GM23248 (cell line): ENCODE data around the gene LOXL1.

Experiments used
- EZH2 ChIP-seq: fragments of 200-600 bp; sonication (generic); IDR thresholded peaks from 2 replicates; pipeline ENCODE4 v1.6.1; 2018; ENCODE audit warnings: antibody characterized with exemption, mild to moderate bottlenecking; ENCODE audit not compliant: insufficient read depth, poor library complexity, severe bottlenecking
- EZH2phosphoT487 ChIP-seq: fragments of 200-600 bp; sonication (generic); IDR thresholded peaks from 2 replicates; pipeline ENCODE4 v1.6.1; 2018; ENCODE audit warnings: antibody characterized with exemption, moderate library complexity, mild to moderate bottlenecking, low read depth; ENCODE audit not compliant: insufficient read depth

GRCh38 chr15:73950479-73950830 is 24.2 kb downstream of the LOXL1 start:
- TF ChIP-seq EZH2 (no peak), EZH2phosphoT487 (no peak)
